GM18907 (cell line): Measurements from ENCODE around the gene GNG12.

ENCODE experiments used
- ATAC-seq: cut with Tn5 transposase; IDR thresholded peaks from one replicate; pipeline ENCODE4 v1.9.1; 2021; ENCODE audit warnings: mild to moderate bottlenecking, moderate library complexity; ENCODE audit not compliant: unreplicated experiment

GNG12 gene

DNA sequence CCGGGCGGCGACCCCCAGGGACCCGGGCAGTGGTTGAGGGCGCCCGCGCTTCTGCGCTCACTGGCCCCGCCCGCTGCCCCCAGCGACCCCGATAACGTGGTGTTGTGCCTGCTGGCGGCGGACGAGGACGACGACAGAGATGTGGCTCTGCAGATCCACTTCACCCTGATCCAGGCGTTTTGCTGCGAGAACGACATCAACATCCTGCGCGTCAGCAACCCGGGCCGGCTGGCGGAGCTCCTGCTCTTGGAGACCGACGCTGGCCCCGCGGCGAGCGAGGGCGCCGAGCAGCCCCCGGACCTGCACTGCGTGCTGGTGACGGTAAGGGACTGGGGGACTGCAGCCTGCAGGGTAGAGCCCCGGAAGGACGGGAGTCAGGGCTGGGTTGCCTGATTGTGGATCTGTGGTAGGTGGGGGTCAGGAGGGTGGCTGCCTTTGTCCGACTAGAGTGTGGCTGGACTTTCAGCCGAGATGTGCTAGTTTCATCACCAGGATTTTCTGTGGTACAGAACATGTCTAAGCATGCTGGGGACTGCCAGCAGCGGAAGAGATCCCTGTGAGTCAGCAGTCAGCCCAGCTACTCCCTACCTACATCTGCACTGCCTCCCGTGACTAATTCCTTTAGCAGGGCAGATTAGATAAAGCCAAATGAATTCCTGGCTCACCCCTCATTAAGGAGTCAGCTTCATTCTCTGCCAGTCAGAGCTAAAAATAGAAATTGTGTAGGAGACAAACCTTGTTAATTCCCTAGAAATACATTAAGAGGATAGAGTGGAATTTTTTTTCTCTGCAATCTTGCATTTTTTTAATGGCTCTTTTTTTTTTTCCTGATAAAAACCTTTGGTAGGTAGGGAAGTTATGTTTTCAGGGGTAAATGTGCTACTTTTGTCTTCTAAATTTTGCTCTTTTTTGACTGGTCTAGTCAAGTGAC lies 146.7 kb downstream of the GNG12 start:
- ATAC-seq = peak; percentile 31

DNA sequence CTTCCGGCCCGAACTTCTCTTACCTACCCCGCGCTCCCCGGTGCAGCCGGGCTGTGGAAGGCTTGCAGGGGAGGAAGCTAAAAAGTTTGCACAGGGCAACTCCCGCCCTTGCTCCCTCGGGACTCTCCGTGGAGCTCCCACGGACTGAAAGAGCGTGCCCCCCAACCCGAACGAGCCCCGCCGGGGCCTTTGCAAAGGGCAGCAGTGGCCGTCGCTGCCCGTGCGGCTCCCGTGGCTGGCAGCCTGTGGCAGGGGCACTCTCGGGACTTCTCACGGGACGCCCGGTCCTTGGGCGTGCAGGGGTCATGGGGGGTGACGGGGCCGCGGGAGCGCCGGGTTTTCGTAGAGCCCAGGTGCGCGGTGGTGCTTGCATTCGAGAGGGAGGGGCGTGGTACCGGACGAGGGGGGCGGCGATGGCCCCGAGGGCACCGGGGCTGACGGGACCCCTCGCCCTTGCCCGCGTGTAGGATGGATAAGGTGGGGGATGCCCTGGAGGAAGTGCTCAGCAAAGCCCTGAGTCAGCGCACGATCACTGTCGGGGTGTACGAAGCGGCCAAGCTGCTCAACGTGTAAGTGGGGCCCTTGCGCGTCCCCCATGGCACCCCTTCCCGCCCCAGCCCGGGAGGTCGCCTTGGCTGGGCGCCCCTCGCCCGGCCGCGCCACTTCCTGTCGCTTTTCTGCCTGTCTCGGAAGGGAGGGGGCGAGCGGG lies 147.6 kb downstream of the GNG12 start:
- ATAC-seq = peak; percentile 20

GRCh38 chr1:67685067-67685557 lies 148.2 kb downstream of the GNG12 start, which contains the start of gene GADD45A:
GADD45A (plus strand) TSS chr1:67685201; CDS start chr1:67685495, 294 bp downstream.
- peak; percentile 93 for ATAC-seq

DNA sequence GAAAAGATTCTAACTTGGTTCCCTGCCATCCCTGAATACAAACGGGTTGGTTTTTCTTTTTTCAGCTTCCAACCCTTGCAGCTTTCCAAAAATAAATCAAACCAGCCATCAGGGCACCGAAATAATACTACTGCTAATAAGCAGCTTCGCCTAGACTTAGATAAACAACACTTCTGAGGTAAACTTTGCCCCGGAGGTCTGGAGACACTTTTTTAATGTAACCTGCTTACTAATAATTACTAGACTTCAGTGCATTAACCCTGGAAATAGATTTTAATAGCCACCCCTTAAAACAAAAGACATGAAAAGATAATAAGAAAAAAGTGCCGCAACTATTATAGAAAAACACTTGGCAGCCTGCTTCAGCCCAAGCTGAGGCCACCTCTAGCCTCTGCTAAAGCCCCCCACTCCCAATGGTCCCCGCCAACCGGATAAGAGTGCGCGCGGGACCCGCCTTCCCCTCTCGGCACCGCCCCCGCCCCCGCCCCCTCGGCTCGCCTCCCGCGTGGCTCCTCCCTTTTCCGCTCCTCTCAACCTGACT lies 148.7 kb downstream of the GNG12 start:
- no peak for ATAC-seq

DNA sequence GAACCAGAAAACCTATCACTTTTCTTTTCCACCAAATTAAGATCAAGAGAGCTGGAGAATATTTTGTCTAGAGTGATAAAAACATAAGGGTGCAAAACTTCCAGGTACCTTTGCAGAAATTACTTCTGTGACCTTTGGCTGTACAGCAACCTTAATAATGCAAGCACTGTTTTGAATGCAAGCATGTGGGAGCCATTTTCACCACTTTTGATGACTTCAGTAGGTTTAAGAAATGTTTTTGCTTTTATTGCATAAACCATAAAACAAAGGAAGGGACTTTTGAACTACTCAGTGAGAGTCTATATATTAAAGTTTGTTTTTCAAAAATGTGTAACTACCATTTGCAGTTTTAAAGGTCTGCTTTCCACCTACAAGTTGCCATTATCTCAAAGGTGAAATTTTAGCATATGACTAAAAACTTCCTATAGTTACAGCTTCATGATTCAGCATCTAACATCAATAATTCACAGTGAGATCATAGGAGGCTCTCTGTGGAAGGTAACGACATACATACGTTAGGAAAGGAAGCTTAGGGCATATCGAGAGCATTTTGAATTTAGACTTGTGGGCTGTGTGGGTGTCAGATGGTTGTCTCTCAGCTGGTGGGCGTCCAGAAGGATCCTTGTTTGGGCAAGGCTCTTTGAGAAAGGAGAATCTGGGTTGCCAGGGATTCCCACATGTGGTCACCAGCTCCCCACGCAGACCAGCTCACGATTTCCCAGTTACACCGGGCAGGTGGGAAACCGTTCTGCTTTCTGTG lies 149.3 kb downstream of the GNG12 start:
- no peak for ATAC-seq

GRCh38 chr1:67683316-67683715 lies 150.0 kb downstream of the GNG12 start:
- no peak for ATAC-seq

DNA sequence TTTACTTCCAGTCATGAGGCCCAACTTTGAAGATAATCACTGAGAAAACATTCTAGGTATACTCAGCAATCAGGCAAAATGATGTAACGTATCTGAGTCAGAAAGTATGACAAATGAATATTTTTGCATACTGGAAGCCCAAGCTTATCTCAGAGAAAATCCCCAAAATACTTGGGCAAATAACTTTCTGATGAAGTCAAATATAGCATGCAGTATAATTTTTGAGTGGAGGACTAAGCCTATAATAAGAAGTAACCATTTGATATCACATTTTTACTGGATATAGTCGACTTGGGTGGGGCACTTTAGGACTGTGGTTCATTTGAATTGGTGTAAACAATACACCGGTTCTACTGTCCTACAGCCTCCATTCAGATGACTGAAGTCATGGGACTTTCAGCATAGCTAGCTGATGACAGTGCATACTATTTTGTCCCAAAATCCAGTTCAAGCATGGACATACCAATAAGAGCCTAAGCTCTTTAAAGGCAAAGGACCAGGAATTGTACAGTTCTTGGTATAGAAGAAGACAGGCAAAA lies 150.5 kb downstream of the GNG12 start:
- ATAC-seq = no peak

GRCh38 chr1:67680486-67680885 lies 152.8 kb downstream of the GNG12 start:
- no peak for ATAC-seq

- no peak for ATAC-seq
Observed at GRCh38 chr1:67679691-67680090, 153.6 kb downstream of the GNG12 start.

GRCh38 chr1:67677930-67678329 lies 155.3 kb downstream of the GNG12 start:
- ATAC-seq = no peak

GRCh38 chr1:67677408-67677807 lies 155.9 kb downstream of the GNG12 start:
- no peak for ATAC-seq

DNA sequence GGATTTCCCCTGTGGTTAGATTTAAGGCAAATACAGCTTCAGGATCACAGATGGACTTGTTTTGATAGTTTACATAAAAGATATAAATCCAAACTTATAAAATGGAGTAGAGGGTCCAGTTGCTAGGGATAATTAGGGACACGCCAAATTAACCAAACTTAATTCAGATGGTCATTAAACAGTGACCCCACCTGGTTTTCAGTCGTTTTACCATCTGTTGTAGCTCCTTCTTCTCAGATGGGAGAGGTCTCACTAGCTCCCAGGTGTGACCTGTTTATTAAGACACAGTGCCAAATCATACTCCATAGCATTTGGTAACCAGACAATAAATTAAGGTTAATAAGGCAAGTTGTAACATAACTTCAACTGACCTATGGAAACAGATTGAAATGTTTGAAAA lies 156.3 kb downstream of the GNG12 start:
- ATAC-seq = no peak

- no peak for ATAC-seq
Observed at GRCh38 chr1:67676287-67676686, 157.0 kb downstream of the GNG12 start.

DNA sequence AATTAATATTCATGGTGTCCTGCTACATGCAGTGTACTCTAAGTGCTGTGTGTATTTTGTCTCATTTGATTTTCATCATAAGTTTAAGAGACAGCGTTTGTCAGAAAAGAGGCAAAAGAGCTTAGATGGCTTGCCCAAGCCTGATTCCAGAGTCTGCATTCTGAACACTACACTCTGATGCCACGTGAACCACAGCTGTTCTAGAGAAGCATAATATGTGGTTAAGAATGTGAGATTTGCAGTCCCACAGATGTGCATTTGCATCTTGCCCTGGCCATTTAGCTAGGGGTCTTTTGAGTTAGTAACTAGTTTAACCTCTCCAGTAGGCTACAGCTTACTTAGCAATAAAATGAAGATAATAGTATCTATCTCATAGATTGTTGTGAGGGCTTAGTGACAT lies 157.5 kb downstream of the GNG12 start:
- ATAC-seq = peak; percentile 84

- peak; percentile 45 for ATAC-seq
Observed at GRCh38 chr1:67674260-67675011, 158.8 kb downstream of the GNG12 start.

- no peak for ATAC-seq
Observed at GRCh38 chr1:67673468-67674201, 159.6 kb downstream of the GNG12 start.

GRCh38 chr1:67672260-67672803 lies 160.9 kb downstream of the GNG12 start:
- ATAC-seq = no peak

DNA sequence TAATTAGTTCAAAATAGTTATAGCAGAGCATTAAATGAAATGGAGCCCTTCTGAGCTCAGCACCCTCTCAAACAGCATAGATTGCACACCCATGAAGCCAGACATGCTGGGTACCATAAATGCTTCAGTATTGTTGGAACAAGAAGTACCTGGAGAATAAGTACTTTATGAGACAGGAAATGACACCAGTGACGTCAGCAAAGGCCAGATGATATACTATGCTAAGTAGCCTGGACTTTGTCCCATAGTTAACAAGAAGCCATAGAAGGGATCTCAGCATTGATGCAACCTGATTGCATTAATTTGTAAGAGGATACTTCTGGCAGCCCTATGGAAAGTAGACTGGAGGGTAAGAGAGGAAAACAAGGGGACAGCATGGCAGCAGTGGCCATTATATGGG lies 164.6 kb downstream of the GNG12 start:
- ATAC-seq = no peak

DNA sequence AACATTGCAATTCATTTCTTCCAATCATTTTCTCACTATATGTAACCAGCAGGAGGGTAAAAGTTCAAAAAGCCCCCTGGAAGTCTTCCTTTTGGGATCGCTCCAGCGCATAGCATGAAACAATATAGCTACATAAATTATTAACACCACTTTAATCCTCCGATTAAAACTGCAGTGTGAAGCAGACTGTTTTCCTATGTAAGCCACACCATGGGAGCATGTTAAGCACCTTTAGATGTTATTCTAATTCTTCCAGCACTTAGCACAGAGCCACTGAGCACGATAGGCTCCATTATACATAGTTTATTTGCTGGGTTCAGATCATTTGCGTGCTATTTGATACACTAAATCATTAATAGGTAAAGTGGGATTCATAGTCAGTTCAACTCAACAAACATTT lies 166.6 kb downstream of the GNG12 start:
- no peak for ATAC-seq
